PC-9 (cell line): ENCODE results near the gene PRKG1. TPM values are rescaled to one million over a fixed set of nuclear protein-coding genes. Genes with fewer than 3 reads are reported as not detected.

Experiments
- BruUV-seq: library from RNA; stranded (reverse); fragments of 400-500 nt; replicated peaks from 2 replicates; lab custom pipeline; 2021; lab: Mats Ljungman, UMichigan
- CTCF ChIA-PET: fragments of 300-600 bp; sonication (Branson Sonifier 250); formaldehyde crosslinking; loops from one replicate; lab custom pipeline; 2022; ENCODE audit warnings: antibody characterized with exemption; lab: Charles Lee
- POLR2A ChIA-PET: fragments of 300-600 bp; sonication (Branson Sonifier 250); formaldehyde crosslinking; loops from one replicate; lab custom pipeline; 2022; ENCODE audit warnings: antibody characterized with exemption; ENCODE audit not compliant: unreplicated experiment; lab: Charles Lee
- DNase-seq, 2 experiments: peaks; one replicate each; pipeline versions ENCODE4 v3.0.0 to v3.0.0-alpha.2; 2015 to 2022; ENCODE audit warnings: mixed read lengths in 1 of 2
- H2AFZ ChIP-seq: fragments of 200-600 bp; sonication (generic); 2 replicates; pipeline ENCODE4 v1.8.1; 2017; ENCODE audit warnings: antibody characterized with exemption
- H3F3A ChIP-seq: fragments of 200-600 bp; sonication (generic); 2 replicates; pipeline ENCODE4 v1.8.1; 2017; ENCODE audit warnings: antibody characterized with exemption, mild to moderate bottlenecking, low read depth; ENCODE audit not compliant: insufficient read depth
- H3K27ac ChIP-seq: fragments of 200-600 bp; sonication (generic); 2 replicates; pipeline ENCODE4 v1.6.1; 2016; ENCODE audit warnings: mixed run types
- H3K27me3 ChIP-seq: fragments of 200-600 bp; sonication (generic); 2 replicates; pipeline ENCODE4 v1.6.1; 2016; ENCODE audit warnings: low read depth, mixed run types; ENCODE audit not compliant: insufficient read depth
- H3K36me3 ChIP-seq: fragments of 200-600 bp; sonication (generic); 2 replicates; pipeline ENCODE4 v1.6.1; 2016; ENCODE audit warnings: low read depth, mixed run types
- H3K4me1 ChIP-seq: fragments of 200-600 bp; sonication (generic); replicated peaks from 2 replicates; pipeline ENCODE4 v1.6.1; 2016; ENCODE audit warnings: mixed run types; ENCODE audit not compliant: insufficient read depth
- H3K4me2 ChIP-seq: fragments of 200-600 bp; sonication (generic); 2 replicates; pipeline ENCODE4 v1.6.1; 2017; ENCODE audit warnings: mixed run types
- H3K4me3 ChIP-seq: fragments of 200-600 bp; sonication (generic); 2 replicates; pipeline ENCODE4 v1.6.1; 2016; ENCODE audit warnings: mixed run types
- H3K79me2 ChIP-seq: fragments of 200-600 bp; sonication (generic); 2 replicates; pipeline ENCODE4 v1.6.1; 2017; ENCODE audit warnings: low read depth, mixed run types
- H3K9me2 ChIP-seq: fragments of 200-600 bp; sonication (generic); 2 replicates; pipeline ENCODE4 v1.8.1; 2017; ENCODE audit warnings: mild to moderate bottlenecking; ENCODE audit not compliant: insufficient read depth
- H3K9me3 ChIP-seq: fragments of 200-600 bp; sonication (generic); 2 replicates; pipeline ENCODE4 v1.8.1; 2016; ENCODE audit warnings: low read depth; ENCODE audit not compliant: insufficient read depth
- H4K20me1 ChIP-seq: fragments of 200-600 bp; sonication (generic); 2 replicates; pipeline ENCODE4 v1.8.1; 2017; ENCODE audit not compliant: insufficient read depth
- CTCF ChIP-seq: fragments of 200-600 bp; sonication (generic); conservative IDR thresholded peaks from 2 replicates; pipeline ENCODE4 v1.6.1; 2017; ENCODE audit warnings: mixed run types, antibody characterized with exemption, mild to moderate bottlenecking, moderate library complexity
- EZH2 ChIP-seq: fragments of 200-600 bp; sonication (generic); IDR thresholded peaks from 2 replicates; pipeline ENCODE4 v1.8.0; 2017; ENCODE audit warnings: antibody characterized with exemption, low read depth
- intact Hi-C: fragments of 100-400 bp; cut with micrococcal nuclease; formaldehyde crosslinking; loops from one replicate; pipeline ENCODE4 v1.10.0; 2022; ENCODE audit not compliant: unreplicated experiment
- total RNA-seq: library from RNA; stranded (reverse); gene quantifications from 2 replicates; pipeline ENCODE4 v1.2.3, GENCODE V29; 2021

Gene PRKG1
- total RNA-seq, 1 experiment from 2014 or later: 0.70 TPM

- DNase-seq: no peak
- Histone ChIP-seq H3K4me3 (no peak overlapping the region), H3K27me3 (no peaks in the 10 kb centered on the region), H3K79me2 (no peaks in the 10 kb centered on the region), H3F3A (no peaks in the 10 kb centered on the region), H4K20me1 (no peaks in the 10 kb centered on the region), H3K4me2 (no peak overlapping the region), H3K36me3 (no peaks in the 10 kb centered on the region), H3K4me1 (no peaks in the 10 kb centered on the region), H3K9me3 (no peaks in the 10 kb centered on the region), H2AFZ (no peak overlapping the region), H3K27ac (no peak overlapping the region), H3K9me2 (no peaks in the 10 kb centered on the region)
- CTCF ChIA-PET: no interaction called here
- POLR2A ChIA-PET: no interaction called here
- TF ChIP-seq CTCF: no peak
- TF ChIP-seq EZH2: no peak
- intact Hi-C loops: no loop called here
- no TSS peak for BruUV-seq
These were observed 236.9 kb downstream of the PRKG1 start for GRCh38 chr10:51311228-51311627.

GRCh38 chr10:51312817-51313216 is 238.5 kb downstream of the PRKG1 start:
- no TSS peak for BruUV-seq
- Histone ChIP-seq H3K79me2 (no peaks in the 10 kb centered on the region), H3K4me3 (no peak overlapping the region), H2AFZ (no peak overlapping the region), H3K4me1 (no peaks in the 10 kb centered on the region), H3K9me3 (no peaks in the 10 kb centered on the region), H3F3A (no peaks in the 10 kb centered on the region), H3K27me3 (no peaks in the 10 kb centered on the region), H4K20me1 (no peaks in the 10 kb centered on the region), H3K4me2 (no peak overlapping the region), H3K36me3 (no peaks in the 10 kb centered on the region), H3K27ac (no peak overlapping the region), H3K9me2 (no peaks in the 10 kb centered on the region)
- ChIA-PET POLR2A (no interaction called here), CTCF (no interaction called here)
- DNase-seq: no peak
- TF ChIP-seq EZH2 (no peak), CTCF (no peak)
- intact Hi-C loops: no loop called here

GRCh38 chr10:51313251-51313650 is 239.0 kb downstream of the PRKG1 start:
- CTCF ChIA-PET: no interaction called here

More at GRCh38 chr10:51313251-51313650, 239.0 kb downstream of the PRKG1 start:
- intact Hi-C loops: no loop called here
- BruUV-seq: no TSS peak
- H3F3A ChIP-seq: no peaks in the 10 kb centered on the region
- H3K4me1 ChIP-seq: no peaks in the 10 kb centered on the region
- POLR2A ChIA-PET: no interaction called here
- H3K27me3 ChIP-seq: no peaks in the 10 kb centered on the region
- H3K27ac ChIP-seq: no peak overlapping the region
- H4K20me1 ChIP-seq: no peaks in the 10 kb centered on the region
- no peak overlapping the region for H2AFZ ChIP-seq
- no peak for TF ChIP-seq EZH2
- TF ChIP-seq CTCF: no peak
- H3K9me2 ChIP-seq: no peaks in the 10 kb centered on the region
- H3K36me3 ChIP-seq: no peaks in the 10 kb centered on the region
- no peaks in the 10 kb centered on the region for H3K79me2 ChIP-seq
- no peak for DNase-seq
- no peaks in the 10 kb centered on the region for H3K9me3 ChIP-seq
- no peak overlapping the region for H3K4me2 ChIP-seq
- no peak overlapping the region for H3K4me3 ChIP-seq
